Middle frontal gyrus (tissue), 1 donor: ENCODE measurements around the gene ABHD3.
"Not testable (repeated sequence)": the region's sequence is repeated elsewhere in the genome, so short reads cannot be mapped to it uniquely, and the experiment has no call there.

Source experiments
- DNase-seq: peaks from one replicate; pipeline ENCODE4 v3.0.0-alpha.2; 2015; ENCODE audit warnings: low spot score; ENCODE audit errors: extremely low spot score

ABHD3 gene

GRCh38 chr18:21704603-21705364 lies at the start of gene ABHD3:
Gene ABHD3, minus strand, starts transcription at chr18:21704774. Its CDS starts 109 bp downstream, at chr18:21704665.
- DNase-seq: peak; percentile 82

- no peak for DNase-seq
Measured at GRCh38 chr18:21747764-21748693, 43.5 kb upstream of the ABHD3 start.

GRCh38 chr18:21747268-21747667 lies 42.7 kb upstream of the ABHD3 start:
- DNase-seq: no peak

- no peak for DNase-seq
Measured at GRCh38 chr18:21745231-21745630, 40.7 kb upstream of the ABHD3 start.

- no peak for DNase-seq
Measured at GRCh38 chr18:21743166-21743832, 38.7 kb upstream of the ABHD3 start.

GRCh38 chr18:21742315-21742687 lies 37.7 kb upstream of the ABHD3 start:
- DNase-seq: no peak

- no peak for DNase-seq
Measured at GRCh38 chr18:21741562-21742314, 37.2 kb upstream of the ABHD3 start.

- no peak for DNase-seq
Measured at GRCh38 chr18:21741312-21741561, 36.7 kb upstream of the ABHD3 start.

- DNase-seq: peak; percentile 99
Measured at GRCh38 chr18:21740538-21741311, 36.2 kb upstream of the ABHD3 start, which contains the start of gene MIB1. Gene MIB1, plus strand, starts transcription at chr18:21740792. Its CDS starts 792 bp downstream, at chr18:21741584.

- DNase-seq: no peak
Measured at GRCh38 chr18:21739604-21740537, 35.3 kb upstream of the ABHD3 start.

- DNase-seq: not testable (repeated sequence)
Measured at GRCh38 chr18:21736926-21737325, 32.4 kb upstream of the ABHD3 start.

- DNase-seq: no peak
Measured at GRCh38 chr18:21735452-21736015, 31.0 kb upstream of the ABHD3 start.

GRCh38 chr18:21733011-21733410 lies 28.4 kb upstream of the ABHD3 start:
- no peak for DNase-seq

GRCh38 chr18:21727702-21728101 lies 23.1 kb upstream of the ABHD3 start:
- DNase-seq: no peak

- no peak for DNase-seq
Measured at GRCh38 chr18:21725201-21725600, 20.6 kb upstream of the ABHD3 start.

- no peak for DNase-seq
Measured at GRCh38 chr18:21722687-21723086, 18.1 kb upstream of the ABHD3 start.

- DNase-seq: no peak
Measured at GRCh38 chr18:21714474-21714873, 9.9 kb upstream of the ABHD3 start.

GRCh38 chr18:21707130-21707529 lies 2.6 kb upstream of the ABHD3 start:
- not testable (repeated sequence) for DNase-seq

GRCh38 chr18:21706386-21706865 lies 1.9 kb upstream of the ABHD3 start:
- DNase-seq: no peak
